Prostate gland (tissue), 2 donors: ENCODE measurements around the gene PRMT7. TPM values are rescaled to one million over a fixed set of nuclear protein-coding genes. Genes with fewer than 3 reads are reported as not detected.

Source experiments
- DNase-seq: peaks from one replicate; pipeline ENCODE4 v3.0.0-alpha.2; 2019; ENCODE audit warnings: low spot score
- H3K27ac ChIP-seq, 2 donors: fragments of 200-600 bp; sonication (generic); 2 replicates each; pipeline ENCODE4 v1.5.1; 2017 to 2019
- H3K27me3 ChIP-seq: fragments of 200-600 bp; sonication (generic); replicated peaks from 2 replicates; pipeline ENCODE4 v1.5.1; 2019; ENCODE audit not compliant: insufficient read depth
- H3K36me3 ChIP-seq, 2 donors: fragments of 200-600 bp; sonication (generic); 1 replicate in 1 of 2; 2 replicates in 1 of 2; pipeline versions ENCODE4 v1.5.1 to v1.8.1; 2017 to 2019
- H3K4me1 ChIP-seq: fragments of 200-600 bp; sonication (generic); replicated peaks from 2 replicates; pipeline ENCODE4 v1.5.1; 2019
- H3K4me3 ChIP-seq, 2 donors: fragments of 200-600 bp; sonication (generic); 2 replicates each; pipeline ENCODE4 v1.5.1; 2017 to 2019
- H3K9me3 ChIP-seq: fragments of 200-600 bp; sonication (generic); 2 replicates; pipeline ENCODE4 v1.5.1; 2017
- CTCF ChIP-seq, 4 experiments: fragments of 200-600 bp in 2 of 4; fragments of 450-650 bp in 2 of 4; sonication (generic) in 2 of 4; IDR thresholded peaks; 1 replicate in 3 of 4; 2 replicates in 1 of 4; pipeline ENCODE4 v1.5.1; 2016 to 2019; ENCODE audit warnings: antibody characterized with exemption in 4 of 4, mild to moderate bottlenecking in 2 of 4, moderate library complexity in 2 of 4
- POLR2A ChIP-seq: fragments of 450-650 bp; IDR thresholded peaks from one replicate; pipeline ENCODE4 v1.6.1; 2016; ENCODE audit warnings: antibody characterized with exemption, mild to moderate bottlenecking
- POLR2AphosphoS5 ChIP-seq: sonication (generic); formaldehyde crosslinking; IDR thresholded peaks from one replicate; pipeline ENCODE4 v1.6.1; 2017; ENCODE audit warnings: antibody characterized with exemption
- WGBS: methylation state at CpG from one replicate; pipeline ENCODE4 v1.1.5; 2018; 5-methylcytosine and 5-hydroxymethylcytosine counted together
- intact Hi-C: fragments of 100-400 bp; cut with DNase I; formaldehyde crosslinking; loops from one replicate; pipeline ENCODE4 v1.14.2; 2022
- total RNA-seq, 2 donors: library from RNA; depleted of rRNA; stranded (reverse); fragments of >200 nt; gene quantifications; one replicate each; pipeline ENCODE4 v1.1.0, GENCODE V29; 2016

Gene PRMT7
- total RNA-seq, 2 donors from 2014 or later: 45.2 to 77.9 TPM

- Histone ChIP-seq H3K9me3 (no peaks in the 10 kb centered on the region), H3K27ac (no peak overlapping the region), H3K36me3 (no peaks in the 10 kb centered on the region), H3K4me3 (no peak overlapping the region), H3K4me1 (no peaks in the 10 kb centered on the region), H3K27me3 (no peaks in the 10 kb centered on the region)
- 88% methylated on average over 14 of the region's 14 CpGs for WGBS
- TF ChIP-seq POLR2AphosphoS5: no peak
- no peak for TF ChIP-seq POLR2A
- no peak for TF ChIP-seq CTCF (IDR thresholded peaks at IDR 0.05)
- intact Hi-C loops: no loop called here
- no peak for DNase-seq
Observed at GRCh38 chr16:68367891-68368290, 57.1 kb downstream of the PRMT7 start.

- intact Hi-C loops: no loop called here
Observed at GRCh38 chr16:68368301-68368888, 57.6 kb downstream of the PRMT7 start.

GRCh38 chr16:68369168-68369567 lies 58.3 kb downstream of the PRMT7 start:
- intact Hi-C loops: no loop called here
- TF ChIP-seq POLR2A (no peak), POLR2AphosphoS5 (no peak), CTCF (IDR thresholded peaks at IDR 0.05) (no peak)
- Histone ChIP-seq H3K36me3 (no peaks in the 10 kb centered on the region), H3K4me1 (no peaks in the 10 kb centered on the region), H3K27ac (no peak overlapping the region), H3K4me3 (no peak overlapping the region), H3K9me3 (no peaks in the 10 kb centered on the region), H3K27me3 (no peaks in the 10 kb centered on the region)
- DNase-seq: no peak
- WGBS: 81% methylated on average over 4 of the region's 4 CpGs

More at GRCh38 chr16:68368301-68368888, 57.6 kb downstream of the PRMT7 start:
- TF ChIP-seq POLR2AphosphoS5: no peak
- no peak for TF ChIP-seq CTCF (IDR thresholded peaks at IDR 0.05)
- no peak for TF ChIP-seq POLR2A
- Histone ChIP-seq H3K27me3 (no peaks in the 10 kb centered on the region), H3K36me3 (no peaks in the 10 kb centered on the region), H3K27ac (no peak overlapping the region), H3K4me1 (no peaks in the 10 kb centered on the region), H3K4me3 (no peak overlapping the region), H3K9me3 (no peaks in the 10 kb centered on the region)
- DNase-seq: no peak
- 75% methylated on average over 12 of the region's 12 CpGs for WGBS

- 83% methylated on average over 22 of the region's 23 CpGs for WGBS
- Histone ChIP-seq H3K4me3 (no peak overlapping the region), H3K27ac (no peak overlapping the region), H3K4me1 (no peaks in the 10 kb centered on the region), H3K9me3 (no peaks in the 10 kb centered on the region), H3K27me3 (no peaks in the 10 kb centered on the region), H3K36me3 (no peaks in the 10 kb centered on the region)
- DNase-seq: no peak
- TF ChIP-seq POLR2AphosphoS5: no peak
- TF ChIP-seq CTCF (IDR thresholded peaks at IDR 0.05): no peak
- no peak for TF ChIP-seq POLR2A
- intact Hi-C loops: no loop called here
Observed at GRCh38 chr16:68369697-68370580, 59.1 kb downstream of the PRMT7 start.
